Stomach (tissue), 4 donors: ENCODE measurements around the gene ABCA10.

Source experiments
- CTCF ChIP-seq, 7 experiments: fragments of 450-650 bp in 4 of 7; fragments of 200-600 bp in 3 of 7; sonication (generic) in 3 of 7; IDR thresholded peaks; one replicate each; pipeline ENCODE4 v1.5.1; 2016 to 2019; ENCODE audit warnings: antibody characterized with exemption in 7 of 7, control low read depth in 2 of 7, mild to moderate bottlenecking in 1 of 7
- POLR2A ChIP-seq, 4 donors: fragments of 450-650 bp; IDR thresholded peaks; one replicate each; pipeline ENCODE4 v1.6.1; 2016; ENCODE audit warnings: antibody characterized with exemption in 4 of 4, control low read depth in 2 of 4, mild to moderate bottlenecking in 1 of 4, moderate library complexity in 1 of 4
- POLR2AphosphoS5 ChIP-seq, 3 donors: sonication (generic); formaldehyde crosslinking; IDR thresholded peaks; one replicate each; pipeline ENCODE4 v1.6.1; 2016; ENCODE audit warnings: antibody characterized with exemption in 3 of 3

GRCh38 chr17:69175262-69175624, 53.4 kb downstream of the ABCA10 start:
- TF ChIP-seq CTCF (IDR thresholded peaks at IDR 0.05), result no peak
- no peak for TF ChIP-seq POLR2AphosphoS5 (IDR thresholded peaks at IDR 0.05)
- no peak for TF ChIP-seq POLR2A (IDR thresholded peaks at IDR 0.05)
